CD4-positive, alpha-beta memory T cell (primary cell): ENCODE data around the gene GPRC5C. TPM values are rescaled to one million over a fixed set of nuclear protein-coding genes. Genes with fewer than 3 reads are reported as not detected.

ENCODE experiments used
- CTCF ChIA-PET: fragments of 350-600 bp; sonication (Branson Sonifier 250); formaldehyde crosslinking; loops from one replicate; lab custom pipeline; 2021; ENCODE audit warnings: inconsistent platforms; ENCODE audit not compliant: partially characterized antibody; lab: Charles Lee
- POLR2A ChIA-PET: fragments of 350-600 bp; sonication (Branson Sonifier 250); formaldehyde crosslinking; loops from one replicate; lab custom pipeline; 2021; ENCODE audit not compliant: partially characterized antibody; lab: Charles Lee
- DNase-seq, 5 donors: peaks; one replicate each; pipeline versions ENCODE4 v3.0.0 to v3.0.0-alpha.2; 2020 to 2022; ENCODE audit warnings: mixed read lengths in 1 of 5
- H3K27ac ChIP-seq: one replicate; pipeline ENCODE4 v1.7.0; 2013; ENCODE audit warnings: low read depth, low read length
- H3K27me3 ChIP-seq: 2 replicates; pipeline ENCODE4 v1.7.0; 2013; ENCODE audit warnings: mild to moderate bottlenecking, low read length, moderate library complexity; ENCODE audit not compliant: insufficient read depth
- H3K36me3 ChIP-seq: 2 replicates; pipeline ENCODE4 v1.7.0; 2013; ENCODE audit warnings: mild to moderate bottlenecking, low read length, moderate library complexity; ENCODE audit not compliant: insufficient read depth
- H3K4me1 ChIP-seq: 2 replicates; pipeline ENCODE4 v1.7.0; 2013; ENCODE audit warnings: mild to moderate bottlenecking, low read length, moderate library complexity; ENCODE audit not compliant: insufficient read depth
- H3K4me3 ChIP-seq, 2 donors: one replicate each; pipeline ENCODE4 v1.7.0; 2013; ENCODE audit warnings: low read length in 2 of 2, mild to moderate bottlenecking in 1 of 2
- H3K9me3 ChIP-seq, 2 donors: one replicate each; pipeline ENCODE4 v1.7.0; 2013; ENCODE audit warnings: low read length in 2 of 2, control low read depth in 1 of 2; ENCODE audit not compliant: control insufficient read depth in 1 of 2
- H3K27ac Mint-ChIP-seq, 7 donors: one replicate each; pipeline ENCODE4 v1.8.0; 2020 to 2021; ENCODE audit warnings: mixed read lengths in 7 of 7, mild to moderate bottlenecking in 6 of 7, inconsistent platforms in 3 of 7, moderate library complexity in 3 of 7
- H3K27me3 Mint-ChIP-seq, 2 donors: one replicate each; pipeline ENCODE4 v1.8.0; 2020 to 2021; ENCODE audit warnings: mixed read lengths in 2 of 2
- H3K36me3 Mint-ChIP-seq, 2 donors: one replicate each; pipeline ENCODE4 v1.8.0; 2020 to 2021; ENCODE audit warnings: mixed read lengths in 2 of 2, inconsistent platforms in 1 of 2, mild to moderate bottlenecking in 1 of 2
- H3K4me1 Mint-ChIP-seq, 4 donors: one replicate each; pipeline ENCODE4 v1.8.0; 2020 to 2021; ENCODE audit warnings: mixed read lengths in 4 of 4, mild to moderate bottlenecking in 1 of 4
- H3K4me3 Mint-ChIP-seq, 8 donors: one replicate each; pipeline ENCODE4 v1.8.0; 2020 to 2021; ENCODE audit warnings: mixed read lengths in 8 of 8, mild to moderate bottlenecking in 7 of 8, moderate library complexity in 6 of 8, inconsistent platforms in 3 of 8
- H3K9me3 Mint-ChIP-seq, 8 donors: one replicate each; pipeline ENCODE4 v1.8.0; 2020 to 2021; ENCODE audit warnings: mixed read lengths in 8 of 8, mild to moderate bottlenecking in 5 of 8, inconsistent platforms in 3 of 8, moderate library complexity in 1 of 8
- intact Hi-C: fragments of 100-400 bp; cut with micrococcal nuclease; formaldehyde crosslinking; loops from one replicate; pipeline ENCODE4 v1.15.1; 2023
- polyA plus RNA-seq, 2 donors: library from polyadenylated mRNA; unstranded; fragments of 300-500 nt; fragmentation: Illumina TruSeq; gene quantifications; one replicate each; pipeline ENCODE4 v1.2.3, GENCODE V29; 2021
- total RNA-seq, 2 experiments: library from RNA; stranded (reverse); gene quantifications; one replicate each; pipeline ENCODE4 v1.2.3, GENCODE V29; 2021

GPRC5C gene
- total and polyA plus RNA-seq, 4 experiments from 2014 or later = not detected

GRCh38 chr17:74407384-74407783, 24.5 kb upstream of the GPRC5C start:
- no peak for DNase-seq
- intact Hi-C loops = no loop called here
- Histone ChIP-seq H3K27me3 (no peaks in the 10 kb centered on the region), H3K27ac (no peak overlapping the region), H3K9me3 (no peaks in the 10 kb centered on the region), H3K4me1 (no peaks in the 10 kb centered on the region), H3K4me3 (no peak overlapping the region), H3K36me3 (no peaks in the 10 kb centered on the region)
- POLR2A ChIA-PET = no interaction called here
- no peak overlapping the region for H3K27ac Mint-ChIP-seq
- H3K36me3 Mint-ChIP-seq = no peaks in the 10 kb centered on the region
- H3K4me1 Mint-ChIP-seq = no peaks in the 10 kb centered on the region
- H3K27me3 Mint-ChIP-seq = peaks cover 5 to 8% of the 10 kb centered on the region in 2 donors
- peaks cover 0 to 4% (median 0%) of the 10 kb centered on the region in 8 donors for H3K9me3 Mint-ChIP-seq
- no peak overlapping the region for H3K4me3 Mint-ChIP-seq
- CTCF ChIA-PET = no interaction called here

DNA sequence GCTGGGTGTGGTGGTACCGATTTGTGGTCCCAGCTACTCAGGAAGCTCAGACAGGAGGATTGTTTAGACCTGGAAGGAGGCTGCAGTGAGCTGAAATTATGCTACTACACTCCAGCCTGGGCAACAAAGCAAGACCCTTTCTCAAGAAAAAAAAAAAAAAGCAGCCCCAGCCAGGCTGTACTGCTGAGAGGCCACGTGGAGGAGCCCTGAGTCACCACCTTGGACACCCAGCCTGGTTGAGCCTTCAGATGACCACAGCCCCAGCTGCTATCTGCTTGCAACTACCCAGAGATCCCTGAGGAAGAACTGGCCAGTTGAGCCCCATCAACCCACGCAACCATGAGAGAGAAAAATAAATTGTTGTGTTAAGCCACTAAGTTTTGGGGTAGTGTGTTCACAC, 23.6 kb upstream of the GPRC5C start:
- H3K9me3 Mint-ChIP-seq = peaks cover 0 to 4% (median 0%) of the 10 kb centered on the region in 8 donors
- Histone ChIP-seq H3K27ac (no peak overlapping the region), H3K27me3 (no peaks in the 10 kb centered on the region), H3K4me1 (no peaks in the 10 kb centered on the region), H3K36me3 (no peaks in the 10 kb centered on the region), H3K4me3 (no peak overlapping the region), H3K9me3 (no peaks in the 10 kb centered on the region)
- no peak overlapping the region for H3K4me3 Mint-ChIP-seq
- no peak overlapping the region for H3K27ac Mint-ChIP-seq
- no peaks in the 10 kb centered on the region for H3K4me1 Mint-ChIP-seq
- H3K27me3 Mint-ChIP-seq = peaks cover 5 to 9% of the 10 kb centered on the region in 2 donors
- intact Hi-C loops = no loop called here
- ChIA-PET CTCF (no interaction called here), POLR2A (no interaction called here)
- DNase-seq = no peak
- H3K36me3 Mint-ChIP-seq = no peaks in the 10 kb centered on the region

DNA sequence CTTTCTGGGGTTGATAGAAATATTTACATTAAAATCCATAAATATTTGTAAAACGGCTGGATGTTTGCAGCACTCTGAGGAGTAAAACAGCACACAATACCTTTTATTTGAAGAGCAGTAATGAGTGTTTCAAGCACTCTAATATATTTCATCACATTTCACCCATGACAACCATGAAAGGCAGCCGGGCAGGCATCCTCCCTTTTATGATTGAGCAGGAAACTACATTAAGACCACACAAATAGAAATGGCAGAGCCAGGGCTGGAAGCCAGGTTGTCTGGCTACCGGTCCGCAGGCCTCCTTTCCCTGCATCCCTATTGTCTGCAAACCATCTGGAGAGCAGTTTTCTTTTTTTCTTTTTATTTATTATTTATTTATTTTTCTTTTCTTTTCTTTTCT, 23.1 kb upstream of the GPRC5C start:
- H3K9me3 ChIP-seq = no peaks in the 10 kb centered on the region
- no peak for DNase-seq
- no peaks in the 10 kb centered on the region for H3K36me3 Mint-ChIP-seq
- H3K27ac ChIP-seq = no peak overlapping the region
- H3K4me1 ChIP-seq = no peaks in the 10 kb centered on the region
- H3K36me3 ChIP-seq = no peaks in the 10 kb centered on the region
- no peak overlapping the region for H3K4me3 ChIP-seq
- no peaks in the 10 kb centered on the region for H3K27me3 ChIP-seq
- ChIA-PET POLR2A (no interaction called here), CTCF (no interaction called here)
- no peak overlapping the region for H3K4me3 Mint-ChIP-seq
- H3K4me1 Mint-ChIP-seq = no peaks in the 10 kb centered on the region
- intact Hi-C loops = no loop called here
- H3K27ac Mint-ChIP-seq = no peak overlapping the region
- H3K27me3 Mint-ChIP-seq = peaks cover 8 to 12% of the 10 kb centered on the region in 2 donors
- peaks cover 0 to 4% (median 0%) of the 10 kb centered on the region in 8 donors for H3K9me3 Mint-ChIP-seq

- Histone ChIP-seq H3K36me3 (no peaks in the 10 kb centered on the region), H3K4me3 (no peak overlapping the region), H3K27ac (no peak overlapping the region), H3K4me1 (no peaks in the 10 kb centered on the region), H3K27me3 (no peaks in the 10 kb centered on the region), H3K9me3 (no peaks in the 10 kb centered on the region)
- H3K4me3 Mint-ChIP-seq = no peak overlapping the region
- peaks cover 0 to 4% (median 0%) of the 10 kb centered on the region in 8 donors for H3K9me3 Mint-ChIP-seq
- POLR2A ChIA-PET = no interaction called here
- CTCF ChIA-PET = no interaction called here
- H3K4me1 Mint-ChIP-seq = peaks cover 0 to 1% (median 0%) of the 10 kb centered on the region in 4 donors
- H3K27ac Mint-ChIP-seq = no peak overlapping the region
- no peaks in the 10 kb centered on the region for H3K36me3 Mint-ChIP-seq
- H3K27me3 Mint-ChIP-seq = peaks cover 11% of the 10 kb centered on the region in 2 donors
- intact Hi-C loops = no loop called here
- no peak for DNase-seq
These were observed 21.9 kb upstream of the GPRC5C start for GRCh38 chr17:74410001-74410443.

DNA sequence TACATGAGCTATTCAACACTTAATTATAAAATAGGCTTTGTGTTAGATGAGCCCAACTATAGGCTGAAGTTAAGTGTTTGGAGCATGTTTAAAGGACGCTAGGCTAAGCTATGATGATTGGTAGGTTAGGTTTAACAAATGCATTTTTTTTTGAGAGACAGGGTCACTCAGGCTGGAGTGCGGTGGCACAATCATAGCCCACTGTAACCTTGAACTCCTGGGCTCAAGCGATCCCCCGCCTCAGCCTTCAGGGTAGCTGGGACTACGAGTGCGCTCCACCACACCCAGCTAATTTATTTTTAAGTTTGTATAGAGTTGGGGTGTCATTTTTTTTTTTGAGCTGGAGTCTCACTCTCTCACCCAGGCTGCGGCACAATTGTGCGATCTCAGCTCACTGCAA, 19.3 kb upstream of the GPRC5C start:
- Mint-ChIP-seq H3K4me1 (peaks cover 0 to 1% (median 0%) of the 10 kb centered on the region in 4 donors), H3K9me3 (peaks cover 0 to 4% (median 0%) of the 10 kb centered on the region in 8 donors), H3K4me3 (no peak overlapping the region), H3K27me3 (peaks cover 11 to 16% of the 10 kb centered on the region in 2 donors), H3K27ac (no peak overlapping the region), H3K36me3 (no peaks in the 10 kb centered on the region)
- Histone ChIP-seq H3K4me1 (no peaks in the 10 kb centered on the region), H3K27ac (no peak overlapping the region), H3K36me3 (no peaks in the 10 kb centered on the region), H3K27me3 (no peaks in the 10 kb centered on the region), H3K9me3 (no peaks in the 10 kb centered on the region), H3K4me3 (no peak overlapping the region)
- ChIA-PET CTCF (no interaction called here), POLR2A (no interaction called here)
- intact Hi-C loops = no loop called here
- DNase-seq = no peak

DNA sequence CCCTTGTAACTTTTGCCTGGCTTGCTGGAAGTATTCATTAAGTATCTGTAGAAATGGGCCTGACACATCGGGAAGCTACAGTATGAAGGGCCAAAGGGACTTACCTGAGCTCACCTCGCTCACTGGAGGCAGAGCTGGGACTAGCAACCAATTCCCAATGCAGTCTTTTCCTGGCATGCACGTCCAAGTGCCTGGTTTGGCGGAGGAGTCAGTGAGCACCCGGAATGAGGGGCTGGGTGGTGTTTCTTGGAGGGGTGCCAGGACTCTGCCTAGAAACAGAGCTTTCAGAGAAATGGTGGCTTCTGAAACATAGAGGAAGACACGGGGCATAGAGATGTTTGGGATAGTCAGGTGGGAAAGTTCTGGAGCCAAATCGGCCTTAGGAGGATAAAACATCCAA, 18.4 kb upstream of the GPRC5C start:
- ChIA-PET CTCF (no interaction called here), POLR2A (no interaction called here)
- Histone ChIP-seq H3K36me3 (no peaks in the 10 kb centered on the region), H3K27me3 (no peaks in the 10 kb centered on the region), H3K9me3 (no peaks in the 10 kb centered on the region), H3K4me1 (no peaks in the 10 kb centered on the region), H3K27ac (no peak overlapping the region), H3K4me3 (no peak overlapping the region)
- intact Hi-C loops = no loop called here
- no peak for DNase-seq
- H3K27ac Mint-ChIP-seq = peak overlapping the region in 1 of 7 donors; percentile 10
- H3K4me1 Mint-ChIP-seq = peaks cover 0 to 1% (median 0%) of the 10 kb centered on the region in 4 donors
- H3K9me3 Mint-ChIP-seq = peaks cover 0 to 4% (median 0%) of the 10 kb centered on the region in 8 donors
- no peaks in the 10 kb centered on the region for H3K36me3 Mint-ChIP-seq
- H3K27me3 Mint-ChIP-seq = peaks cover 11 to 16% of the 10 kb centered on the region in 2 donors
- no peak overlapping the region for H3K4me3 Mint-ChIP-seq

DNA sequence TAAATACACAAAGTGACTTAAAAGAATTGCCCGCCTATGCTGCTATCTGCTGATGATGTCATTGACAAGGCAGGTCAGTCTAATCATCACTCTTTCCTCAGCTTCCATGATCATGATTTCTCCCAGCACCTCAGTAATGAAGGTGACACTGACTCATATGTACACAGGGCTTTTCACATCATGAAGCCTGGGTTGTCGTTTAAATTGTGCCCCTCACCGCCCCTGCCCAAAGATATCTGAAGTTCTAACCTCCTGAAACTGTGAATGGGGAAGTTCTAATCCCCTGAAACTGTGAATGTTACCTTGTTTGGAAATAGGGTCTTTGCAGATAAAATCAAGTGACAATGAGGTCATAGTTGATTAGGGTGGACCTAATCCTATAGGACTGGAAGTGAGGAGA, 17.4 kb upstream of the GPRC5C start:
- Histone ChIP-seq H3K4me3 (no peak overlapping the region), H3K36me3 (no peaks in the 10 kb centered on the region), H3K27ac (no peak overlapping the region), H3K27me3 (no peaks in the 10 kb centered on the region), H3K4me1 (no peaks in the 10 kb centered on the region), H3K9me3 (no peaks in the 10 kb centered on the region)
- Mint-ChIP-seq H3K27ac (no peak overlapping the region), H3K36me3 (no peaks in the 10 kb centered on the region), H3K4me3 (no peak overlapping the region), H3K27me3 (peaks cover 11 to 16% of the 10 kb centered on the region in 2 donors), H3K4me1 (peaks cover 0 to 1% (median 0%) of the 10 kb centered on the region in 4 donors), H3K9me3 (peaks cover 0 to 4% (median 0%) of the 10 kb centered on the region in 8 donors)
- CTCF ChIA-PET = no interaction called here
- POLR2A ChIA-PET = no interaction called here
- intact Hi-C loops = no loop called here
- DNase-seq = no peak
